ENCODE data around the gene NCKIPSD. TPM values are rescaled to one million over a fixed set of nuclear protein-coding genes. Genes with fewer than 3 reads are reported as not detected.

The NCKIPSD gene
- total RNA-seq, 1 donor from 2014 or later = 45.5 TPM

- no peak for DNase-seq (ENCODE audit: low read depth)
These were observed 60.1 kb downstream of the NCKIPSD start for GRCh38 chr3:48625600-48625999.

- DNase-seq (ENCODE audit: low read depth) = no peak
These were observed 60.9 kb downstream of the NCKIPSD start for GRCh38 chr3:48624767-48625166.

DNA sequence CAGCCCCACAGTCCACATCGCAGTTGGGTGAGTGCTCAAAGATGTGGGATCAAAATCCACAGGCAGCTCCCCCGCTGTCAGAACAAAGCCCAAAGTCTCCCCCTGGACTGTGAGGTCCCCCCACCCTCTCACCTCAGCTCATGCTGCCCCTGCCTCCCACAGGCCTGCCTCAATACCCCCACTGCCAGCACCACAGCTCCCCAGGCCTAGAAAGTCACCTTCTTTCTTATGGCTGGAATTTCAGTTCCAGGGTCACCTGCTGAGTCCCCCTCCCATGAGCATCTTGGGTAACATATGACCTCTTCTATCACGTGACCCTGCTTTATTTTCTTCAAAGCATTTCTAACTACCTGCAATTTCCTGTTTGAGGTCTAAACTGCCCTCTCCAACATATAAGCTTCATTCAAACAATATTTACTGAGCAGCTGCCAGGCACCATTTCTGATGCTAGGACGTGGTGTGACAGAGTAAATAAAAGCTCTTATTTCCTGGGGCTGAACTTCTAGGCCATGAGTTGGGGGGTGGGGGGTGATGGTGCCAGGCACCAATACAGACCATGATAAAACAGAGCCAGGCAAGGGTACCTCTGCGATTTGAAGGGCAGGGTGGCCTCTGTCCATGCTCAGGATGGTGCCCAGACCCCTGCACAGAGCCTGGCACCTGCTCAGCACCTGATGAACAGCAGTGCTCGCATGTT, 61.7 kb downstream of the NCKIPSD start:
- DNase-seq (ENCODE audit: low read depth) = no peak

Small RNAs within 50 kb of the gene (microRNA-seq; reads per million reads assigned to microRNA genes)
- not detected for gene MIR4793

Other genes starting within 250 kb of the NCKIPSD start
- 26.2 and 39.4 TPM in 2 replicates for gene CCDC51, start 245.8 kb downstream of the NCKIPSD start, total RNA-seq
- 195 and 221 TPM in 2 replicates for gene TMA7, start 245.7 kb downstream of the NCKIPSD start, total RNA-seq
- 7.8 and 10.4 TPM in 2 replicates for gene ATRIP, start 239.2 kb downstream of the NCKIPSD start, total RNA-seq
- 87.2 and 101 TPM in 2 replicates for gene SHISA5, start 181.7 kb downstream of the NCKIPSD start, total RNA-seq
- gene PFKFB4, start 129.1 kb downstream of the NCKIPSD start, total RNA-seq = 7.0 and 8.1 TPM in 2 replicates
- 0.11 and 0.31 TPM in 2 replicates for gene UCN2, start 122.1 kb downstream of the NCKIPSD start, total RNA-seq
- 7.1 and 11.1 TPM in 2 replicates for gene COL7A1, start 90.6 kb downstream of the NCKIPSD start, total RNA-seq
- gene UQCRC1, start 76.3 kb downstream of the NCKIPSD start, total RNA-seq = 390 and 418 TPM in 2 replicates
- not detected in 2 replicates for gene TMEM89, start 64.1 kb downstream of the NCKIPSD start, total RNA-seq
- gene SLC26A6, start 50.5 kb downstream of the NCKIPSD start, total RNA-seq = 18.0 and 23.2 TPM in 2 replicates
- gene CELSR3, start 23.0 kb downstream of the NCKIPSD start, total RNA-seq = 2.0 and 3.2 TPM in 2 replicates
- gene IP6K2, start 31.3 kb upstream of the NCKIPSD start, total RNA-seq = 53.1 and 55.0 TPM in 2 replicates
- 41.8 and 47.6 TPM in 2 replicates for gene PRKAR2A, start 162.0 kb upstream of the NCKIPSD start, total RNA-seq
- 23.7 and 37.9 TPM in 2 replicates for gene SLC25A20, start 213.0 kb upstream of the NCKIPSD start, total RNA-seq
- gene ARIH2, start 232.9 kb upstream of the NCKIPSD start, total RNA-seq = 87.2 and 88.5 TPM in 2 replicates